ENCODE results near the gene RSBN1. TPM values are rescaled to one million over a fixed set of nuclear protein-coding genes. Genes with fewer than 3 reads are reported as not detected.

The RSBN1 gene
- total and polyA plus RNA-seq, 10 of the 15 experiments (the other 5 are each of a cell fraction or from before 2014, with no cell fraction given) = 2.9 to 26.8 (median 11.5) TPM

- no peak for TF ChIP-seq NFYA (IDR thresholded peaks at IDR 0.05; ENCODE audit: borderline replicate concordance, low read depth, low read length)
- TF ChIP-seq BCL11A (IDR thresholded peaks at IDR 0.05; ENCODE audit: low read depth, low read length) = no peak
- peak; percentile 9 to 51 (median 25); a peak in 4 of 6 replicates for TF ChIP-seq CTCF (IDR thresholded peaks at IDR 0.05 in 2 of 3, conservative IDR thresholded peaks at IDR 0.05 in 1 of 3; ENCODE audit: control insufficient read depth in 2 of 3, extremely low read depth in 1 of 3, insufficient read depth in 1 of 3, low read depth in 3 of 3, low read length in 3 of 3)
- no peak for TF ChIP-seq STAT1 (conservative IDR thresholded peaks at IDR 0.05)
- TF ChIP-seq POLR2A (IDR thresholded peaks at IDR 0.05; ENCODE audit: low read depth, low read length) = no peak
- no peak for TF ChIP-seq MYB (IDR thresholded peaks at IDR 0.05; ENCODE audit: borderline replicate concordance, low read depth, low read length)
Observed at GRCh38 chr1:113835686-113836290, 23.5 kb upstream of the RSBN1 start (continued).

GRCh38 chr1:113834716-113835115 is 22.4 kb upstream of the RSBN1 start:
- Histone ChIP-seq H3K27ac (ENCODE audit: control insufficient read depth, insufficient read depth) (no peak overlapping the region), H3K36me3 (ENCODE audit: control insufficient read depth in 2 of 2, insufficient read depth in 2 of 2, low read length in 1 of 2) (peaks cover 0 to 17% of the 10 kb centered on the region in 2 experiments; a peak in 2 of 4 replicates), H4K20me1 (ENCODE audit: control insufficient read depth, insufficient read depth) (no peaks in the 10 kb centered on the region), H3K9ac (ENCODE audit: control insufficient read depth, insufficient read depth, low read length) (no peak overlapping the region), H3K4me3 (no peak overlapping the region), H3K27me3 (replicated peaks in 1 of 2; ENCODE audit: control insufficient read depth in 2 of 2, insufficient read depth in 2 of 2, low read length in 1 of 2) (no peaks in the 10 kb centered on the region), H3K9me3 (replicated peaks; ENCODE audit: control insufficient read depth, insufficient read depth, low read length) (no peaks in the 10 kb centered on the region), H3K4me1 (ENCODE audit: control insufficient read depth, insufficient read depth, low read length) (no peaks in the 10 kb centered on the region), H3K4me2 (ENCODE audit: control insufficient read depth, insufficient read depth) (no peak overlapping the region), H2AFZ (ENCODE audit: control insufficient read depth, low read depth, low read length) (no peak overlapping the region), H3K79me2 (ENCODE audit: control insufficient read depth, insufficient read depth, low read length) (no peaks in the 10 kb centered on the region; the same call in 1 of the 2 replicates)
- DNase-seq (ENCODE audit: low read depth, low spot score) (no peak), ATAC-seq (no peak), FAIRE-seq (no peak)
- WGBS (ENCODE audit: insufficient coverage, insufficient replicate concordance, low lambda C conversion rate, missing lambda C conversion rate) = 98% methylated on average over 2 of the region's 2 CpGs
- CTCF ChIA-PET = interaction anchor here (1.1 to 5.5 kb wide), 18 partner anchors 22 to 204 kb away, joined by 3 to 74 read pairs (median 12); partner anchors contain the start of genes AP4B1, DCLRE1B, HIPK1 and OLFML3
- POLR2A ChIA-PET = interaction anchor here (0.6 to 1.9 kb wide), 2 partner anchors 24 to 94 kb away, joined by 6 to 9 read pairs; partner anchors contain the start of gene HIPK1
- RAD21 ChIA-PET (ENCODE audit: unreplicated experiment) = interaction anchor here (2.1 to 5.3 kb wide), 9 partner anchors 23 to 144 kb away, joined by 5 to 46 read pairs (median 15); partner anchors contain the start of genes AP4B1, DCLRE1B, HIPK1 and OLFML3
- intact Hi-C loops (cut with micrococcal nuclease; ENCODE audit: unreplicated experiment) = loop anchor here (1.0 to 10.0 kb wide), 4 partner anchors 71 to 450 kb away; partner anchors contain the start of genes DCLRE1B and OLFML3
- in situ Hi-C loops (cut with MboI) = loop anchor here (5.0 to 10.0 kb wide), 3 partner anchors 68 to 440 kb away; partner anchors contain the start of genes AP4B1 and HIPK1
- SMC1A ChIA-PET (ENCODE audit: uncharacterized antibody, unreplicated experiment) = interaction anchor here (0.6 to 5.5 kb wide), 28 partner anchors 16 to 448 kb away, joined by 3 to 53 read pairs (median 4); partner anchors contain the start of genes AP4B1, DCLRE1B, HIPK1 and OLFML3
- BruUV-seq (replicated peaks) = no TSS peak
- TF ChIP-seq EED (IDR thresholded peaks at IDR 0.05; ENCODE audit: low read depth) (no peak), ATF2 (IDR thresholded peaks at IDR 0.05; ENCODE audit: low read length) (no peak), TBL1XR1 (IDR thresholded peaks at IDR 0.05; ENCODE audit: low read depth, low read length) (no peak), ZNF384 (IDR thresholded peaks at IDR 0.05; ENCODE audit: borderline replicate concordance, low read depth, low read length) (no peak), BRCA1 (IDR thresholded peaks at IDR 0.05; ENCODE audit: low read depth, low read length) (no peak), ZNF622 (IDR thresholded peaks at IDR 0.05) (no peak), FOXM1 (IDR thresholded peaks at IDR 0.05; ENCODE audit: low read depth, low read length) (no peak), GABPA (IDR thresholded peaks at IDR 0.05; ENCODE audit: low read depth) (no peak), NFXL1 (IDR thresholded peaks at IDR 0.05; ENCODE audit: borderline replicate concordance) (no peak), CBX3 (IDR thresholded peaks at IDR 0.05; ENCODE audit: borderline replicate concordance, low read depth) (no peak), FOS (IDR thresholded peaks at IDR 0.05; ENCODE audit: borderline replicate concordance, extremely low read depth, insufficient read length) (no peak), POLR2AphosphoS5 (IDR thresholded peaks at IDR 0.05; ENCODE audit: low read length) (no peak)

Measured in GM12878 (cell line).